ENCODE data around the gene TLE2.

GRCh38 chr19:3027981-3028304 is 1.1 kb downstream of the TLE2 start:
- no peak for TF ChIP-seq CTCF (conservative IDR thresholded peaks at IDR 0.05; ENCODE audit: low read depth, low read length)
- TF ChIP-seq EZH2 (IDR thresholded peaks at IDR 0.05; ENCODE audit: low read length, unreplicated experiment): no peak
